ENCODE measurements around the gene PDE4D. TPM values are rescaled to one million over a fixed set of nuclear protein-coding genes. Genes with fewer than 3 reads are reported as not detected.

The PDE4D gene
- total and polyA plus RNA-seq, 10 of the 15 experiments (the other 5 are each of a cell fraction or from before 2014, with no cell fraction given): 0.87 to 4.1 (median 2.2) TPM

DNA sequence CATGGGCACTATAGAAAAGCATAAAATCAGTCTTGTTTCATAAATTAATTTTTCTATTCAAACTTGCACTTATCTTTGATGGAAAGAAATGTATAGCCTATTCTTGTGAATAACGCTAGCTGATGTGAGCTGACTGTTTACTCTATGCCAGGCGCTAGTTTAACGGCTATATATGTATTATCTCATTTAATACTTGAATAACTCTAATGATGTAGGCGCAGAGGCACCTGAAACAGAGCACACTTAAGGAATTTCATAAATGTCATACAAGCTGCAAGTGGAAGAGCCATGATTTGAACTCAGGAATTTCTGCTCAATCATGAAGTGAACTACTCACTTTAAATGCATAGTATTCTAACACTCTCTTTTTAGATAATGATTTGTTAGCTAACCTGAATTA is 551.8 kb downstream of the PDE4D start (continued):
- TF ChIP-seq, protein P1, sequence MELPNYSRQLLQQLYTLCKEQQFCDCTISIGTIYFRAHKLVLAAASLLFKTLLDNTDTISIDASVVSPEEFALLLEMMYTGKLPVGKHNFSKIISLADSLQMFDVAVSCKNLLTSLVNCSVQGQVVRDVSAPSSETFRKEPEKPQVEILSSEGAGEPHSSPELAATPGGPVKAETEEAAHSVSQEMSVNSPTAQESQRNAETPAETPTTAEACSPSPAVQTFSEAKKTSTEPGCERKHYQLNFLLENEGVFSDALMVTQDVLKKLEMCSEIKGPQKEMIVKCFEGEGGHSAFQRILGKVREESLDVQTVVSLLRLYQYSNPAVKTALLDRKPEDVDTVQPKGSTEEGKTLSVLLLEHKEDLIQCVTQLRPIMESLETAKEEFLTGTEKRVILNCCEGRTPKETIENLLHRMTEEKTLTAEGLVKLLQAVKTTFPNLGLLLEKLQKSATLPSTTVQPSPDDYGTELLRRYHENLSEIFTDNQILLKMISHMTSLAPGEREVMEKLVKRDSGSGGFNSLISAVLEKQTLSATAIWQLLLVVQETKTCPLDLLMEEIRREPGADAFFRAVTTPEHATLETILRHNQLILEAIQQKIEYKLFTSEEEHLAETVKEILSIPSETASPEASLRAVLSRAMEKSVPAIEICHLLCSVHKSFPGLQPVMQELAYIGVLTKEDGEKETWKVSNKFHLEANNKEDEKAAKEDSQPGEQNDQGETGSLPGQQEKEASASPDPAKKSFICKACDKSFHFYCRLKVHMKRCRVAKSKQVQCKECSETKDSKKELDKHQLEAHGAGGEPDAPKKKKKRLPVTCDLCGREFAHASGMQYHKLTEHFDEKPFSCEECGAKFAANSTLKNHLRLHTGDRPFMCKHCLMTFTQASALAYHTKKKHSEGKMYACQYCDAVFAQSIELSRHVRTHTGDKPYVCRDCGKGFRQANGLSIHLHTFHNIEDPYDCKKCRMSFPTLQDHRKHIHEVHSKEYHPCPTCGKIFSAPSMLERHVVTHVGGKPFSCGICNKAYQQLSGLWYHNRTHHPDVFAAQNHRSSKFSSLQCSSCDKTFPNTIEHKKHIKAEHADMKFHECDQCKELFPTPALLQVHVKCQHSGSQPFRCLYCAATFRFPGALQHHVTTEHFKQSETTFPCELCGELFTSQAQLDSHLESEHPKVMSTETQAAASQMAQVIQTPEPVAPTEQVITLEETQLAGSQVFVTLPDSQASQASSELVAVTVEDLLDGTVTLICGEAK (IDR thresholded peaks at IDR 0.05; ENCODE audit: borderline replicate concordance): no peak
- TF ChIP-seq BRCA1 (IDR thresholded peaks at IDR 0.05; ENCODE audit: low read depth, low read length) (no peak), FOXK2 (IDR thresholded peaks at IDR 0.05) (no peak), GABPA (IDR thresholded peaks at IDR 0.05; ENCODE audit: low read depth) (no peak), SIX5 (IDR thresholded peaks at IDR 0.05; ENCODE audit: low read depth, low read length, severe bottlenecking) (no peak)
- TF ChIP-seq, protein P2, sequence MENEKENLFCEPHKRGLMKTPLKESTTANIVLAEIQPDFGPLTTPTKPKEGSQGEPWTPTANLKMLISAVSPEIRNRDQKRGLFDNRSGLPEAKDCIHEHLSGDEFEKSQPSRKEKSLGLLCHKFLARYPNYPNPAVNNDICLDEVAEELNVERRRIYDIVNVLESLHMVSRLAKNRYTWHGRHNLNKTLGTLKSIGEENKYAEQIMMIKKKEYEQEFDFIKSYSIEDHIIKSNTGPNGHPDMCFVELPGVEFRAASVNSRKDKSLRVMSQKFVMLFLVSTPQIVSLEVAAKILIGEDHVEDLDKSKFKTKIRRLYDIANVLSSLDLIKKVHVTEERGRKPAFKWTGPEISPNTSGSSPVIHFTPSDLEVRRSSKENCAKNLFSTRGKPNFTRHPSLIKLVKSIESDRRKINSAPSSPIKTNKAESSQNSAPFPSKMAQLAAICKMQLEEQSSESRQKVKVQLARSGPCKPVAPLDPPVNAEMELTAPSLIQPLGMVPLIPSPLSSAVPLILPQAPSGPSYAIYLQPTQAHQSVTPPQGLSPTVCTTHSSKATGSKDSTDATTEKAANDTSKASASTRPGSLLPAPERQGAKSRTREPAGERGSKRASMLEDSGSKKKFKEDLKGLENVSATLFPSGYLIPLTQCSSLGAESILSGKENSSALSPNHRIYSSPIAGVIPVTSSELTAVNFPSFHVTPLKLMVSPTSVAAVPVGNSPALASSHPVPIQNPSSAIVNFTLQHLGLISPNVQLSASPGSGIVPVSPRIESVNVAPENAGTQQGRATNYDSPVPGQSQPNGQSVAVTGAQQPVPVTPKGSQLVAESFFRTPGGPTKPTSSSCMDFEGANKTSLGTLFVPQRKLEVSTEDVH (IDR thresholded peaks at IDR 0.05; ENCODE audit: low read depth, partially characterized antibody): no peak
- TF ChIP-seq, protein P3, sequence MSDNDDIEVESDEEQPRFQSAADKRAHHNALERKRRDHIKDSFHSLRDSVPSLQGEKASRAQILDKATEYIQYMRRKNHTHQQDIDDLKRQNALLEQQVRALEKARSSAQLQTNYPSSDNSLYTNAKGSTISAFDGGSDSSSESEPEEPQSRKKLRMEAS (IDR thresholded peaks at IDR 0.05; ENCODE audit: low read depth, low read length): no peak
- TF ChIP-seq, protein P4, sequence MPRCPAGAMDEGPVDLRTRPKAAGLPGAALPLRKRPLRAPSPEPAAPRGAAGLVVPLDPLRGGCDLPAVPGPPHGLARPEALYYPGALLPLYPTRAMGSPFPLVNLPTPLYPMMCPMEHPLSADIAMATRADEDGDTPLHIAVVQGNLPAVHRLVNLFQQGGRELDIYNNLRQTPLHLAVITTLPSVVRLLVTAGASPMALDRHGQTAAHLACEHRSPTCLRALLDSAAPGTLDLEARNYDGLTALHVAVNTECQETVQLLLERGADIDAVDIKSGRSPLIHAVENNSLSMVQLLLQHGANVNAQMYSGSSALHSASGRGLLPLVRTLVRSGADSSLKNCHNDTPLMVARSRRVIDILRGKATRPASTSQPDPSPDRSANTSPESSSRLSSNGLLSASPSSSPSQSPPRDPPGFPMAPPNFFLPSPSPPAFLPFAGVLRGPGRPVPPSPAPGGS (IDR thresholded peaks at IDR 0.05; ENCODE audit: borderline replicate concordance, insufficient read depth, low read depth, low read length, poor library complexity, severe bottlenecking): no peak

All from GM12878 (cell line).